Measurements from ENCODE around the gene DISC1.
"Not testable (repeated sequence)": the region's sequence is repeated elsewhere in the genome, so short reads cannot be mapped to it uniquely, and the experiment has no call there.

Gene DISC1

DNA sequence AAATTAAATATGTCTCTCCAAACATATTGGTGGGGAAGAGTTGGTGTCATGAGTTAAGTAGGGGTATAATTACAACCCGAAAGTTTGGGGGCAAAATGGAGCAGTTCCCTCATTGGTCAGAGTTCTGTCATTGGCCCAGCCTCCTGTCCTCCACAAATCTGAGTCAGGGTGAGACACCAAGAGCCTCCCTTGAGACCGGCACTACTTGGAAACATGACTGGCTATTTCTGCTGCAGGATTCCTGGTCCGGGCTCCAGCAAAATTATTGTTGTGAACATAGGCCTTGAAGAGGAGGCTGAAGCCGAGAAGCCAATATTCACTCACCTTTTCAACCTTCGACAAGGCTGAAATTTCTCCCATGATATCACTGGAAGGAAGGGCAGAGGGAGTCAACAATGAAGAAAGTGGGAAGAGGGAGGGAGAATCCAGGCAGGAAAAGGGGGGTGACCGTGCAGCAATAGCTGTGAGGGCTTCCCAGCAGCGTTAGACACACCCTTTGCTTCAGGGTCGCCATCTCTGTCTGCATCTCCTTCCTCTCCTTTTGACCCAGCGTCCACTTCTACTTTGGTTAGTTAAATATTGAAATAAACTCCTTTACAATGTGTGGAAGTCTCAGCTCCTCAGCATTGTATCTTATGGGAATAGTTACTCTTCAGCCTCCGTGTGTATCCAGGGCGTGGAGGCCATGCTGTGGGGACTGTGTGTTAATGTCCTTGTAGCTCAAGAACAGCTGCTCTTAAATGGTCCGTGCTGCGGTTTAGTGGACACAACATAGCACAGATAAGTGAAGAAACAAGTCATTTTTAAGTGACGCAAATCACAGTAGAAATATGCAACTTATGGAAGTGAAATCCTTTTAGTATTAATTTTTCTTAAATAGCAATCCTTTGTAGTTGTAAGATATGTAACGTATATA is 307.4 kb downstream of the DISC1 start:
- no peaks in the 10 kb centered on the region for H3K9me3 Mint-ChIP-seq

DNA sequence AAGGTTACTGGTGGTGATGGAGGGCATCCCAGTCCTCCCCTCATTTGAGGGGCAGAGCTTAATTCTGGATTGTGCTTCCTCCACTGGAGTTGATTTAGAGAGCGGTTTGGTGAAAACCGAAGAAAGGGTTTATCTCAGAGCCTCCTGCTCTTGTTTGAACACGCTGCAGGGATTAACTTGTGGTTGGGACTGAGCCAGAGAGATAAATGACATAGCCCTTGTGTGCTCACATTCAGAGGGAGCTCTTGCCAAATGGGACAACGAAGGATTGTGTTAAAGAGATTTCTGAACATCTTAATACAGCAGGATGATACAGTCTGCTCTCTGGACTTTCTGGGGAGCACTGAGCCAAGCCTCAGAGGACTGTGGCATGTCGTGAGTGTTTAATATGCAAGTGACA is 308.2 kb downstream of the DISC1 start:
- H3K27me3 Mint-ChIP-seq: no peaks in the 10 kb centered on the region
- H3K9me3 Mint-ChIP-seq: no peaks in the 10 kb centered on the region
- no peak overlapping the region for H3K27ac Mint-ChIP-seq
- peaks cover 9% of the 10 kb centered on the region for H3K4me1 Mint-ChIP-seq
- no peak overlapping the region for H3K4me3 Mint-ChIP-seq
- H3K36me3 Mint-ChIP-seq: peaks cover 5% of the 10 kb centered on the region

More for the DNA sequence above, 307.4 kb downstream of the DISC1 start:
- peaks cover 17% of the 10 kb centered on the region for H3K4me1 Mint-ChIP-seq
- no peak overlapping the region for H3K4me3 Mint-ChIP-seq
- H3K36me3 Mint-ChIP-seq: peaks cover 5% of the 10 kb centered on the region
- no peaks in the 10 kb centered on the region for H3K27me3 Mint-ChIP-seq
- no peak overlapping the region for H3K27ac Mint-ChIP-seq

DNA sequence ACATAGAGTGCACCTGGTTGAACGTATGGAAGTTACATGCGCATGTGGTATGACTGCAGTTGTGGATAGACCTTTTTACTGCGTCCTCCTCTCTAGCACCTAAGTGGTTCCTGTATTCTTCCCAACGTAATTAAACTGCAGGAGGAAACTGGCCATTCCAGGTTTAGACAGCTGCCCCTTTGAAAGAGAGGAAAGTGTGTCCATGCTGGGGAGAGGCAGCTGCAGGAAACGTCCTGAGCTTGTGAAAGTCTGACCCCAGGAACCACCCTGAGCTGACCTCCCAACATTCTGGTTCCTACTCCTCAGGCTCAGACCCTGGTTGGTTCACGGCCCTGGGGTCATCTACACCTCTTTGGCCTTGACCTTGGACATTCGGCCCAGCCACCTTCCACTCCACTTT is 309.3 kb downstream of the DISC1 start:
- no peaks in the 10 kb centered on the region for H3K9me3 Mint-ChIP-seq
- no peaks in the 10 kb centered on the region for H3K4me1 Mint-ChIP-seq
- no peak overlapping the region for H3K4me3 Mint-ChIP-seq
- H3K36me3 Mint-ChIP-seq: peaks cover 5% of the 10 kb centered on the region
- H3K27ac Mint-ChIP-seq: no peak overlapping the region
- H3K27me3 Mint-ChIP-seq: no peaks in the 10 kb centered on the region

DNA sequence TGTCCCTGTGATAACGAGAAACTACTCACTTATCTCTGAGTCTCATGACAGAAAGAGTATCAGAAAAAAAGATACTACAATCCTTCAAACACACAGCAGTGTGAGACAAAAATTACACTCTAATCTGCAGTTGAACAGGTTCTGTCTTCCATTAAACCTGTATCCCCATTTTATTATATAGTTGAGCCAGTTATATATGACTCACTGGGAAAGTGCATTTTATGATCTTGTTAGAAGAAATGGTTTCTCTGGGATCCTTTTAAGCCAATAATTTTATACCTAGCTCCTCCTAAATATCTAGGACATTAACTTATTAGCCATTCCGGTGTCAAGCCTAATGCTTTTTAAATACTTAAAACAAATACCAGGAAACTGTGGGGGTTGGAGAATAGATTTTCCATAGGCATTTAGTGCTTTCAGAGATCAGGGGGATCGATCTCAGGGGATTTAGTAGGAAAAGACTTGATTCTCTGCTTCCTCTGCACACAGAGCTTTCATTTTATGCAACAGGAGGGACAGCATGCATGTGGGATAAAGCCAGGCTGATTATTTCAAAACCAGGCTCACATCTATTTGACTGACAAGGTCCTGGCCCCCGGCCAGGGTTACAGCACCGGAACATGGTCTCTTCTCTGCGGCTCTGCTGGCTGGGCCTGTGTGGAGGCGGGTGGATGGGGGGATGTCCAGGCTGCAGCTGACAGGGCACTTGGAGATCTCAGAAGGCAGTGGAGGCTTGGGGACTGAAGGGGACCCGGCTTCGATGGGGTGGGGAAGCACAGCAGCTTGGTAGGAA is 310.6 kb downstream of the DISC1 start:
- H3K27ac Mint-ChIP-seq: no peak overlapping the region
- H3K27me3 Mint-ChIP-seq: no peaks in the 10 kb centered on the region
- peaks cover 7% of the 10 kb centered on the region for H3K36me3 Mint-ChIP-seq
- no peak overlapping the region for H3K4me3 Mint-ChIP-seq
- no peaks in the 10 kb centered on the region for H3K4me1 Mint-ChIP-seq
- no peaks in the 10 kb centered on the region for H3K9me3 Mint-ChIP-seq

DNA sequence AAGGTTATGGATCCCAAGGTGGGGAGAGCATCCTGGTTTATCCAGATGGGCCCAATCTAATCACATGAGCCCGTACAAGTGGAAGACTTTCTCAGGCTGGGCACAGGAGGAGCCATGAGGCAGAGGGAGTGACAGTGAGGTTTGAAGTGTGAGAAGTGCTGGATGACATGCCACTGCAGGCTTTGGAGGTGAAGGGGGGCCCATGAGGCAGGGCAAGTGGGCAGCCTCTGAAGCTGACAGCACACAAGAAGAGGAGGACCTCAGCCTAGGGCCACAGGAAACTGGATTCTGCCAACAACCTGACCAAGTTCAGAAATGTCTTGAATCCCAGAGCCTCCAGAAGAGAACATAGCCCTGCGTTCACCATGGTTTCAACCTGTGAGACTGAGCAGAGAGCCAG is 311.6 kb downstream of the DISC1 start:
- Mint-ChIP-seq H3K4me3 (no peak overlapping the region), H3K9me3 (peaks cover 4% of the 10 kb centered on the region), H3K27ac (no peak overlapping the region), H3K4me1 (no peaks in the 10 kb centered on the region), H3K36me3 (peaks cover 11% of the 10 kb centered on the region), H3K27me3 (no peaks in the 10 kb centered on the region)

DNA sequence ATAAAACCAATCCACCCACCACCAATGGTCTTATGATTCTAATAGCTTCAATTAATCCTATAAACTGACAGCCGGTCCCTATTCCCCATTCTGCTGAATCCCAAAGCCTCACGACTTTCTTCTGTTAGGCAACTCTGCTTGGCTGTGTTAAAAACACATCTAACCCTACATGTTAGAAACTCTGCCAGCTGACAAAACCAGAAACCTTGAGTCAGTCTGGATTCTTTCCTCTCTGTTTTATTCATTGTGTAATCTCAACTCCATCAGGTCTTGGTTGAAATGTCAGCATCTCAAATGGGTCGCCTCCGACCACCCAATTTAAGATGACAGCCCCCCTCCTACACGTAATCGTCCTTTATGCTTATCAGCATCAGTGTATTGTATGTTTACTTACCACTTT is 312.1 kb downstream of the DISC1 start:
- no peak overlapping the region for H3K4me3 Mint-ChIP-seq
- peaks cover 9% of the 10 kb centered on the region for H3K36me3 Mint-ChIP-seq
- no peaks in the 10 kb centered on the region for H3K27me3 Mint-ChIP-seq
- peaks cover 5% of the 10 kb centered on the region for H3K9me3 Mint-ChIP-seq
- H3K27ac Mint-ChIP-seq: no peak overlapping the region
- H3K4me1 Mint-ChIP-seq: no peaks in the 10 kb centered on the region

DNA sequence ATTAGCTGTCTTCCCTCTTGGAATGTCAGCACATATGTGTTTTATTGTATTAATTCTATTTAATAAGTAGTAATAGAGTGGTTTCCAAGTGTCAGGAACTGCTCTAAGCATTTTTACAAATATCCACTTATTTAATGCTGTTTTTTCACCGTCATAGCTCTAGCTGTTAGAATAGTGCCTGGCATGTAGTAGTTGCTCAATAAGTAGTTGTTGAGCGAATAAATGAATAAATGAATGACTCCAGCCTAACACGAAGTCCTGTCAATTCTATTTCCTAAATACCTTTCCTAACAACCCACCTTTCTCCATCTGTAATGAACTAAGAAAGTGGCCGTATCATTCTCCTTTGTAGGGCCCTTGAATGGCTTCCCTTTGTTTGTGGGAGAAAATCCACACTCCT is 312.5 kb downstream of the DISC1 start:
- Mint-ChIP-seq H3K9me3 (peaks cover 5% of the 10 kb centered on the region), H3K27me3 (no peaks in the 10 kb centered on the region), H3K4me1 (no peaks in the 10 kb centered on the region), H3K36me3 (peaks cover 9% of the 10 kb centered on the region), H3K4me3 (no peak overlapping the region), H3K27ac (no peak overlapping the region)

DNA sequence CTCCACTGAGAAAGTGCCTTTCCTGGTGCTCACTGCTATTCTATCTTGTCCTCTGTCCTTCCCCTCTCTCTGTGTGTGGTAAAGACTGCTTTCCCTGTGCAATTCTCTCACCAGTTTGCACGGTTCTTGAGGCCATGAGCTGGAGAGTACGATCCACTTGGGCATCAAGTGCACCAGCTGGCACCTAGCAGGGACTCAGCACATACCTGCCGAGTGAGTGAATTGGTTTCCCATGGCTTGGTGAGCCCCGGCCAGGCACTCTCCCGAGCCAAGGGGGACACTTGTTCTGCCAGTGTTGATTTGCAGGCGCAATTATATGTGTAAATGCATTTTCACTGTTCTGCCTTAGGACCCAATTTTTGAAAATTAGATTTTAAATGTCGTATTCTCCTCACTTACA is 313.5 kb downstream of the DISC1 start:
- Mint-ChIP-seq H3K27ac (peak overlapping the region; percentile 15), H3K4me1 (no peaks in the 10 kb centered on the region), H3K27me3 (no peaks in the 10 kb centered on the region), H3K9me3 (peaks cover 5% of the 10 kb centered on the region), H3K36me3 (peaks cover 14% of the 10 kb centered on the region), H3K4me3 (no peak overlapping the region)

DNA sequence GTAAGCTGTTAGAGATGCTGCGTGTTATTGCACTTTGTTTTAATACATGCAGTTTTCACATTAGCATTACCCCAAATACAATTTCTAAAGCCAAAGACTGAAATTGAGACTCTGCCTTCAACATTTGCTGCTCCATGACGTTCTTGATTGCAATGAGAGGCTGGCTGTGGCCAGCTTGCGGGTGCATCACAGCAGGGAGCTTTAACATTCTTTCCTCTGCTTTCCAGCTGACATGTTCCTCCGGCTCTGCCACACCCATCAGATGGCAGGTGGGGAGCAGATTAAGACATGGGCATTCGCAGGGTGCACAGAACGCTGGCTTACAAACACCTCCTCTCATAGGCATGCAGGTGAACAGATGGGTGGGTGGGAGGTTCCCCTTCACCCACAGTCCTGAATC is 314.1 kb downstream of the DISC1 start:
- Mint-ChIP-seq H3K27me3 (no peaks in the 10 kb centered on the region), H3K36me3 (peaks cover 19% of the 10 kb centered on the region), H3K4me3 (no peak overlapping the region), H3K4me1 (no peaks in the 10 kb centered on the region), H3K9me3 (peaks cover 5% of the 10 kb centered on the region), H3K27ac (no peak overlapping the region)

DNA sequence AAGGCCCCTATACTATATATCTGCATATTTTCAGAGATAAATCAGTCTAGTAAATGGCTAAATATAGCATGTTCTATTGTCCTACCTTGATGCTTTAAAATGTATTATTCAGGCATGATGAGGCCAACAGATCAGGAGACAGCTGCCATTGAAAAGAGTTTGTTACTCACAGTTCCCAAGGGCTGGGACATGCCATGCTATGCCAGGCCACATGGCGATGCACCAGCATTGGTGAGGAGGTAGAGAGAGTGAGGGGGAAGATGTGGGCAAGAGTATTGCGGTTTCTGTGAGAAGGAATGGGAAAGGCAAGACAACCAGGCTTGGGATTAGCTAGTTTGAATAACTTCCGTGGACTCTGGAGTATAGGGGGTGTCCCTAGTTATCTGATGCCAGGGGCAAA is 316.5 kb downstream of the DISC1 start:
- H3K27ac Mint-ChIP-seq: no peak overlapping the region
- H3K4me3 Mint-ChIP-seq: no peak overlapping the region
- H3K4me1 Mint-ChIP-seq: no peaks in the 10 kb centered on the region
- peaks cover 5% of the 10 kb centered on the region for H3K9me3 Mint-ChIP-seq
- H3K36me3 Mint-ChIP-seq: peaks cover 23% of the 10 kb centered on the region
- no peaks in the 10 kb centered on the region for H3K27me3 Mint-ChIP-seq

DNA sequence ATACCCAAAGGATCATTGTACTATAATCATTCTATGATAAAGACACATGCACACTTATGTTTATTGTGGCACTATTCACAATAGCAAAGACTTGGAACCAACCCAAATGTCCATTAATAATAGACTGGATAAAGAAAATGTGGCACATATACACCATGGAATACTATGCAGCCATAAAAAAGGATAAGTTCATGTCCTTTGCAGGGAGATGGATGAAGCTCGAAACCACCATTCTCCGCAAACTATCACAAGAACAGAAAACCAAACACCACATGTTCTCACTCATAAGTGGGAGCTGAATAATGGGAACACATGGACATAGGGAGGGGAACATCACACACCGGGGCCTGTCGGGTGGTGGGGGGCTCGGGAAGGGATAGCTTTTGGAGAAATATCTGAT is 321.5 kb downstream of the DISC1 start:
- not testable (repeated sequence) for H3K4me3 Mint-ChIP-seq, H3K4me1 Mint-ChIP-seq, H3K27me3 Mint-ChIP-seq, H3K9me3 Mint-ChIP-seq, H3K27ac Mint-ChIP-seq
- H3K36me3 Mint-ChIP-seq: peaks cover 18% of the 10 kb centered on the region

DNA sequence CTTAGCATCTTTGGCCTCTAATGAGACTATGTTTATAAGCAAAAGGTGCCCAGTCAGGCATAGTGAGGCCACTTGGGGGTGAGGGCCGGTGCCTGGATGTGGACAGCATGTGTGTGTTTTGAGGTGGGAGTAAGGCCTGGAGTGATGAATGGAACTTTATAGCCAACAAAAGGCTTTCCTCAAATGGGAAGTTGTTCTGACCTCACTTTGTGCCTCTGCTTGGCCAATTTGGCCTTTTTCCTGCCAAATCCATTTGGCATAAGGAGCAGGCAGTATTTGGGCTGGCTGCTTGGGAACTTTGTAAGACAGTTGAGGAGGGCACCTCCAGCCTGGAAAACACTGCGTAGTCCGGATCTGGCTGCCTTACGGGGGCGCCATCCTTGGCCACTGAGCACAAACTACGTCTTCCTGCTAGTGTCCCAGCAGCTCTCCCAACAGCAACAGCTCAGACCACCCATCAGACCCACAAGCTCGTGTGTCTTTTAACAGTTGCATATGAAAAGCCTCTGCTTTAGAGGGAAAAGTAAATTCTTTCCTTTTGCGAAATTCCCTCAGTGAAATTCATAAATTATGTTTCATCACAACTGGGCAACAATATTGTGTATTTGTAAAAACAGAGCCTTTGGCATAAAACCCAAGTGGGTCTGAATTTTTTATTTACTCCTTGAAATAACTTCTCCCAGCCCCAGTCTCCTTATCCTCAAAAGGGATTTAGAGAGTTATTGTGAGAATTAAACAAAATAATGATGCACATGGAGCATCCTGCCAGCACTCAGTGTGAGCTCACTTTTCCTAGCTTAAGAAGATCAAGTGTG is 322.9 kb downstream of the DISC1 start:
- no peaks in the 10 kb centered on the region for H3K4me1 Mint-ChIP-seq
- H3K27me3 Mint-ChIP-seq: no peaks in the 10 kb centered on the region
- peak overlapping the region; percentile 5 for H3K27ac Mint-ChIP-seq
- H3K4me3 Mint-ChIP-seq: no peak overlapping the region
- peaks cover 17% of the 10 kb centered on the region for H3K36me3 Mint-ChIP-seq
- H3K9me3 Mint-ChIP-seq: no peaks in the 10 kb centered on the region

DNA sequence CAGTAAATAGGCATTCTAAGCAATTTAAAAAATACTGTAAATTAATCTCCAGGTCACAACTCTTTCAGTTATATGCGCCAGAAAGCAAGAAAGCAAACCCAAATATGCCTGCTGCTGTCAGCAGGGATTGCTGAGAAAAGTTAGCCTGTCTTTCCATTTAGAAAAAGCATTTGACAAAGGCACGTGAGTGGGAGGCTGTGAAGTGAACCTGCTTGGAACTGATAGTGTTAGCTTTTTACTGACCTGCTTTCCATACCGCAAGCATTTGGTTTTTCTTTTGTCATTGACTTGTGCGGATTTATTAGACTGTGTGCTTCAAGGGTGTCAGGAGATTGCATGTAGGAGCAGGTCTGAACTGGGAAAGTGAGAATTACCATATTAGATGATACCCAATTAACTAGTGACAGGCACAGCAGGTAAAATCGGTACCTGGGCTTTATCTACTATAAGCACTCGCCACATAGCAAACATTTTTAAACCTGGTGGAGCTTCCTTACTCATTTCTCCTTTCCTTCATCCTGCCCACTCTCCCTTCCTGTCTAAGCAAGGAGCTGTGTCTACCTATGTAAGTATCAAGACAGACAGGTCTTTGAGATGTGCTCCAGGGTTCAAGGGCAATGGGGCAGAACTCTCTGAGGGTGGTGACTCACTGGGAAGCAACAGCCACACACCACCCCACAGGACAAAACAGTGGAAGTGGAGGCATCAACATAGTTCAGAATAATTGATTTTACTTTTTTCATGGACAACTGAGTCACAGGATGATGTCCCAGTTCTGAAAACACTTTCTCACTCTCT is 323.9 kb downstream of the DISC1 start:
- Mint-ChIP-seq H3K4me3 (no peak overlapping the region), H3K9me3 (no peaks in the 10 kb centered on the region), H3K36me3 (peaks cover 9% of the 10 kb centered on the region), H3K27ac (no peak overlapping the region), H3K27me3 (no peaks in the 10 kb centered on the region), H3K4me1 (no peaks in the 10 kb centered on the region)

DNA sequence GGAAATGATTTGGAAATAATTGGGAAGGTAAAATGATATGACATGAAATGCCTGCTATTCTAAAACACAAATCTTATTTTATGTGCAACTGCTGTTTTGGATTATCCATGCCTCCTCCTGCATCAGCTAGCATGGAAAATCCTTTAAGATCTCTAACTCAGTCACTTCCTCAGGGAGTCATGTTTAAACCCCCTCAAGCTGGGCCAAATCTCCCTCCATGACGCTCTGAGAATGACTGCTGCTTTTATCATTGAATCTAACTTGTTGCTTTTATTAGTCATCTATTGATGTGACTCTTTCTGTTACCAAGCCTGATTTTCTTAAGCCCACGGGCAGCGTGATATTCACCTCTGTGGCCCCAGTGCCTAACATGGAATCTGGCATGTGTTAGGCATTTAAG is 324.8 kb downstream of the DISC1 start:
- Mint-ChIP-seq H3K27ac (no peak overlapping the region), H3K36me3 (peaks cover 12% of the 10 kb centered on the region), H3K27me3 (no peaks in the 10 kb centered on the region), H3K4me3 (no peak overlapping the region), H3K9me3 (peaks cover 3% of the 10 kb centered on the region), H3K4me1 (no peaks in the 10 kb centered on the region)

DNA sequence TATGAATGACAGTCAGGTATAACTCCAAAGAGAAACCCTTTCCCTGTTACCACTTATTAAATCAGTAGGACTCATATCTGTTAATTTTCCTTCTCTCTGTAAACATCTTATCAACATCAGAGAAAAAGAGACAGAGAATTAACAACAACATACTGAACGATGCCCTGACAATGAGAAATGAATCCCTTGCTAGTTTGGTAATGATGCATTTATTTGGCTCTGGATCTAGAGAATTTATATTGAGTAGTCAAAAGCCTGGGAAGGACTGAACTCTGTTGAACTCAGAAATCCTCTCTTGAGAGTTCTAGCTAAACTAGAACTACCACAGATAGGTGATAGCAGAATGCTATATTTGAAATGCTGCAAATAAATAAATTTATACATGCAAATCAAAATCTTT is 325.6 kb downstream of the DISC1 start:
- no peaks in the 10 kb centered on the region for H3K4me1 Mint-ChIP-seq
- H3K36me3 Mint-ChIP-seq: peaks cover 14% of the 10 kb centered on the region
- no peak overlapping the region for H3K4me3 Mint-ChIP-seq
- H3K9me3 Mint-ChIP-seq: peaks cover 7% of the 10 kb centered on the region
- H3K27ac Mint-ChIP-seq: no peak overlapping the region
- no peaks in the 10 kb centered on the region for H3K27me3 Mint-ChIP-seq

Data from activated naive CD4-positive, alpha-beta T cell treated with anti-CD3 and anti-CD28 coated beads, Interleukin-2, amount 50 U/mL, for 24 hours (primary cell).